ENCODE measurements around the gene HMGN1.
A peak's percentile ranks its signal among the peaks of the same experiment; 100 is the strongest.

The HMGN1 gene

GRCh38 chr21:39341249-39341923, 7.5 kb downstream of the HMGN1 start:
- in situ Hi-C loops (cut with MboI; ENCODE audit: low pct_unique_long_range_greater_than_20kb, low sequenced_read_pairs): no loop called here
- DNase-seq: no peak

- in situ Hi-C loops (cut with MboI; ENCODE audit: low pct_unique_long_range_greater_than_20kb, low sequenced_read_pairs): no loop called here
- no peak for DNase-seq
Observed at GRCh38 chr21:39340687-39341086, 8.2 kb downstream of the HMGN1 start.

GRCh38 chr21:39339231-39339630, 9.7 kb downstream of the HMGN1 start:
- DNase-seq: no peak
- in situ Hi-C loops (cut with MboI; ENCODE audit: low pct_unique_long_range_greater_than_20kb, low sequenced_read_pairs): no loop called here

GRCh38 chr21:39336457-39337008, 12.4 kb downstream of the HMGN1 start:
- in situ Hi-C loops (cut with MboI; ENCODE audit: low pct_unique_long_range_greater_than_20kb, low sequenced_read_pairs): no loop called here
- DNase-seq: no peak

DNA sequence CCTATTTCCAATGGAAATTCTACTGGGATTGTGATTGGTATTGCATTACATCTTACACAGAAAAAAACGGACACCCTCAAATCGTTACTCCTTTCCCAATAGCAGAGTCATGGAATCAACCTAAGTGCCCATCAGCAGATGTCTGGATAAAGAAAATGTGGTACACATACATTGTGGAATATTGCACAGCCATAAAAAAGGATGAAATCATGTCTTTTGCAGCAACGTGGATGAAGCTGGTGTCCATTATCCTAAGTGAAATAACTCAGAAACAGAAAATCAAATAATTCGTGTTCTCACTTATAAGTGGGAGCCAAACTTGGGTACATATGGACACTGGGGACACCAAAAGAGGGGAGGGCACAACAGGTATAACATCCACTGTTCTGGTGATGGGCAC, 14.3 kb downstream of the HMGN1 start:
- no peak for DNase-seq
- in situ Hi-C loops (cut with MboI; ENCODE audit: low pct_unique_long_range_greater_than_20kb, low sequenced_read_pairs): no loop called here

- no peak for DNase-seq
- in situ Hi-C loops (cut with MboI; ENCODE audit: low pct_unique_long_range_greater_than_20kb, low sequenced_read_pairs): no loop called here
Observed at GRCh38 chr21:39332175-39332574, 16.7 kb downstream of the HMGN1 start.

GRCh38 chr21:39330001-39330400, 18.9 kb downstream of the HMGN1 start:
- in situ Hi-C loops (cut with MboI; ENCODE audit: low pct_unique_long_range_greater_than_20kb, low sequenced_read_pairs): no loop called here
- DNase-seq: no peak

DNA sequence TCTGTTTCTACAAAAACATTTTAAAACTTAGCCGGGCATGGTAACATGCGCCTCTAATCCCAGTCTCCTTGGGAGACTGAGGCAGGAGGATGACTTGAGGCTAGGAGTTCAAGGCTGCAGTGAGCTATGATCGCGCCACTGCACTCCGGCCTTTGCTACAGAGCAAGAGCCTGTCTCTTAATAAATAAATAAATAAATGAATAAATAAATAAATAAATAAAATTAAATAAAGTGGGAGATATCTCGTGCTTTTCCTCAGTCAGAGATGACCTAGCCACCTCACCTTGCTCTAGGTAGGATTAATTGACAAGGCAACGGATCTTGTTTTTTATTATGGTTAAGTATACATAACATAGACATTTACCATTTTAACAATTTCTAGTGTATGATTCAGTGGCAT, 21.2 kb downstream of the HMGN1 start:
- no peak for DNase-seq
- in situ Hi-C loops (cut with MboI; ENCODE audit: low pct_unique_long_range_greater_than_20kb, low sequenced_read_pairs): no loop called here

GRCh38 chr21:39326607-39327307, 22.1 kb downstream of the HMGN1 start:
- in situ Hi-C loops (cut with MboI; ENCODE audit: low pct_unique_long_range_greater_than_20kb, low sequenced_read_pairs): no loop called here
- no peak for DNase-seq

GRCh38 chr21:39325458-39325857, 23.4 kb downstream of the HMGN1 start:
- DNase-seq: no peak
- in situ Hi-C loops (cut with MboI; ENCODE audit: low pct_unique_long_range_greater_than_20kb, low sequenced_read_pairs): no loop called here

GRCh38 chr21:39321424-39321823, 27.5 kb downstream of the HMGN1 start:
- no peak for DNase-seq
- in situ Hi-C loops (cut with MboI; ENCODE audit: low pct_unique_long_range_greater_than_20kb, low sequenced_read_pairs): no loop called here

DNA sequence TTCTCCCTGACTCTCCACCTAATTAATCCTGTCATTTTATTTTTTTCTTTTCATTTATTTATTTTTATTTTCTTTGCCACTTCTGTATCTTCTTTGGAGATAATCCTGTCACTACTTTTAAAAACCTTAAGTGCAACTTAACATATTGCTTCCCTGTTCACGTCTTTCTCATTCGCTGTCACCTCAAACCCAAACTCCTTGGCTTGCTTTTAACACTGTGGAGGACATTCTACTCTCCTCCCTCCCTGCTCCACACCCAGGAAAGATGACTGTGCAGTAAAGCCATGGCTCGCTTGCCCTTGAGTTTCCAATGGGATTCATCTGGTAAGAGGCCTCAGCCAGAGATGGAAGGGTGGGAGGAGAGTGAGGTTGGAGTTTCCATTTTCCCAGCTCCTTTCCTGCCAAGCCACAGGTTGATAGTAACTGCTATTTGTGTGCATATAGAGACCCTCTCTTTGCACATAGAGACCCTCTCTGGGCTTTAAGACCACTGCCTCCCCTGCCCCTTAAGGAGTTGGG, 29.0 kb downstream of the HMGN1 start:
- in situ Hi-C loops (cut with MboI; ENCODE audit: low pct_unique_long_range_greater_than_20kb, low sequenced_read_pairs): no loop called here

DNA sequence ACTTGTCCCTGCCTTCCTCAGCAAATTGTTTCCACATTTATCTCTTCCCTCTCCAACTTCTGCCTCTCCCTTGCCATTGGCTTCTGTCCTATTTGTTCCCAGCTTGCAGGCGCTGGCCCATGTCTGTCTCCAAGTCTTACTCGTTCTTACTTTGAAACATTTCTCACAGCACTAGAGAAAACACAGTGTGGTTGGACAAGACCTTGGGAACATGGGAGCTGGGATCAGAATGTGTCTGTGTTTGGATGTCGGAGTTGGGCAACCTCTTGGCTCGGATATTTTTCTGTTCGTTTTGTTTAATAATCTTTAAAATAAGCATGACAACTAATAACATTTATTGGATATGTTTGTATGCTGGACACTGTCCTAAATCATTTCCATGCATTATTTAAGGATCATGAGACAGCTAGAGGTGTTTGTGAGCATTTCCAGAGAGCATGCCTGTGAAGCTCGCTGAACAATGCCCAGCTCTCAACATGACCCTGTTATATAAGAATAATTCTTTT, 29.6 kb downstream of the HMGN1 start:
- in situ Hi-C loops (cut with MboI; ENCODE audit: low pct_unique_long_range_greater_than_20kb, low sequenced_read_pairs): no loop called here
- no peak for DNase-seq

More for the DNA sequence above, 29.0 kb downstream of the HMGN1 start:
- no peak for DNase-seq

DNA sequence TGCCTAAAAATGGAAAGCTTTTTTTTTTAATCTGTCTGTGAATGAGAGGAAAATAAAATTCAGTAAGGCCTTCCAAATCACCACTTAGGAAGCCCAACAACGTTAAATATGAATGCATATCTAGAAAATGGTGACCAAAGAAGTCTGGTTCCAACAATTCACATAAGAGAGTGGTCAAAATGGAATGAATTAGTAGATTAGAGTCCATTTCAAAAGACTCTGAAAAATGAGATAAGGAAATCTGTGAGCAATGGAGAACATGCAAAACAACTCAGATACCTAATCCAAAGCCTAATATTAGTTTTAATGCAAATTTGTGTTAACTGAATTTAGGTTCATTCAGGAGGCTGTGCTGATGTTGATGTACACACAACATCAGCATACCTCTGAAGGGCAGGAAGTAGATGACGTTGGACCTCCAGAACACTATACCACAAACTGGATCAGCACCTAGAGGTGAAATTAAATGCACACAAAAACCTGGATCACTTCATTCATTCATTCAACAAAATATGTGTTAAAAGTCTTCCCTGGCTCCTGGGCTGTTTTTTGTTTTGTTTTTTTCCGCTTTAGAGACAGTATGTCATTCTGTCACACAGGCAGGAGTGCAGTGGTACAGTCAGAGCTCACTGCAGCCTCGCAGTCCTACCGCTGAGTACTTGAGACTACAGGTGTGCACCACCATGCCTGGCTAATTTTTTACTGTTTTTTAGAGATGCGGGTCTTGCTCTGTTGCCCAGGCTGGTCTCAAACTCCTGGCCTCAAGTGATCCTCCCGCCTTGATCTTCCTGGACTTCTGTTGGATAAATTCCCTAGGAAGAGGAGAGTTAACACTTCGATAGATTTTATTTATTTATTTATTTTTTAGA, 30.6 kb downstream of the HMGN1 start:
- in situ Hi-C loops (cut with MboI; ENCODE audit: low pct_unique_long_range_greater_than_20kb, low sequenced_read_pairs): no loop called here
- DNase-seq: no peak

- DNase-seq: peak; percentile 38
- in situ Hi-C loops (cut with MboI; ENCODE audit: low pct_unique_long_range_greater_than_20kb, low sequenced_read_pairs): no loop called here
Observed at GRCh38 chr21:39317134-39318090, 31.5 kb downstream of the HMGN1 start.

GRCh38 chr21:39316729-39317128, 32.2 kb downstream of the HMGN1 start:
- no peak for DNase-seq
- in situ Hi-C loops (cut with MboI; ENCODE audit: low pct_unique_long_range_greater_than_20kb, low sequenced_read_pairs): no loop called here

DNA sequence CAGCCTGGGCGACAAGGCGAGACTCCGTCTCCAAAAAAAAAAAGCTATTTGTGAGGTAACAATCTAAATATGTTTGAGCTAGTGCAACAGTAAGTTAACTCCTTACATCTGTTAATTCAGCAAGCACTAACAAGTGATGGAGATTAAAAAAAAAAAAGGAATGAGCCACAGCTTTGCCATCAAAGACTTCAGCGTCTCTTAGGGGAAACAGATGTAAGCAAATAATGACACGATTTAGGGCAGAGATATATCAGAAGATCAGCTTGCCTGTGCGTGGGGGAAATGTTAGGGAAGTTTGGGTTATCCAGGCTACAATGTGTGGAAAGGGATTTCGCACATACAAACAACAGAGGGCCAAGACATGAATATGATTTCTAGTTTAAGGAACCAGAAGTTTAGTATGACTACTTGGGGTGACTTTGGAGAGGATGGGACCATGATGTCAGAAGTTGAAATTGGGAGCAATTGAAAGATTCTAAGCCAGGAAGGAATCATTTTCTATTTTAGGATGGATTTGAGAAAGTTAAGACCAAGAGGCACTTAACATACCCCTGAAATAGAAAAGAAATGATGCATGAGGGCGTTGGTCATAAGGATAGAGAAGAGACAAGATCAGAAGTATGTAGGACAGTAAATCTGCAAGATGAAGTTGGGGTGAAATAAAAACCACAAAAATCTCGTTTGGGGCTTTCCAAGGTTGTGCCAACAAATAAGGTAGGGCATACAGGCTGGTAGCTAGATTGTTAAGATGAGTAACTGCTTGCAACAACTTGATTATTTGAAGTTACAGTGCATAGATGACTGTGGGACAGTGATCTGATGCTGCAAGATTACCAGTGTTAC, 33.1 kb downstream of the HMGN1 start:
- no peak for DNase-seq
- in situ Hi-C loops (cut with MboI; ENCODE audit: low pct_unique_long_range_greater_than_20kb, low sequenced_read_pairs): no loop called here

All from KBM-7 (cell line).